GM21447 (cell line): ENCODE data around the gene VEGFC.

Experiments used
- ATAC-seq: cut with Tn5 transposase; IDR thresholded peaks from one replicate; pipeline ENCODE4 v1.9.1; 2021; ENCODE audit not compliant: unreplicated experiment

Gene VEGFC

GRCh38 chr4:176709417-176709816, 83.3 kb downstream of the VEGFC start:
- no peak for ATAC-seq

DNA sequence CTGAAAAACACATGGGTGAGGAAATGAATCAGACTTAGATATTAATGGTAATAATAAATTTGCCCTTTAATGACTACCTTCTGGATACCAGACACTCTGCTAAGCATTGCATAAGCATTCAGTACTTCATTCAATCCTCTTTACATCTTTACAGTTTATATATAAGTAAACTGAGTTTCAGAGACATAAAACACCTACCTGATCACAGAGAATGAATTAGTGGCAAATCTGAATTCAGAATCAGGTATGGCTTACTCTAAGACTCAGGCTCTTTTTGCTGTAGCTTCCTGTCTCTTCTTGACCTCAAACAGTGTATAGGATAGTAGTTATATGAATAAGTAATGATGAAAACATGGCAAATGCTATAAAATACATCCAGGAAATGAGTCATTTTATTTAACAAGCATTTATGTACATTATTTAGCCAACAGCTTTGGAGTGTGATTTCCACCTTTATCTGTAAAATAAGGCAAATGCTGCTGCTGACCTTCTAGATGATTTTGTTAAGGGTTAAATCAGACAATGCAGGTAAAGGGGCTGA, 83.9 kb downstream of the VEGFC start:
- ATAC-seq = no peak

DNA sequence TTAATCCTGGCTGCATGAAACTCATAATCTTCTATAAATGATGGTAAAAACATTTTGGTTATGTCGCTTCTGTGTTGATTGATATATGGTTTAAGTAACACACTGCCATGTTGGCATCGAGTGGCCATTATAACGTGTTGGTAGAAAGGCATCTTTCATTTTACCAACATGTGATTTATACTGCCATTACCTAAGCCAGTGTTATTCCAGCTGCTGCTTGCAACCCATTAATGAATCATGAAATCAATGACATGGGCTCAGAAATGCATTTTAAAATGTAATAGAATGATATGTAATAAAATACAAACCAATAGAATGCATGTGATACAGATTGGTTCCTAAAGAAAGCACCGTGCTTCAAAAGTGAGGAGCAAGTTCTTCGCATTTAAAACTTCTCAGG, 102.0 kb downstream of the VEGFC start:
- no peak for ATAC-seq

- no peak for ATAC-seq
Observed at GRCh38 chr4:176680668-176681180, 112.0 kb downstream of the VEGFC start.

GRCh38 chr4:176676901-176677300, 115.8 kb downstream of the VEGFC start:
- no peak for ATAC-seq

GRCh38 chr4:176675810-176676209, 116.9 kb downstream of the VEGFC start:
- no peak for ATAC-seq

GRCh38 chr4:176671532-176671931, 121.2 kb downstream of the VEGFC start:
- no peak for ATAC-seq

GRCh38 chr4:176668324-176668723, 124.4 kb downstream of the VEGFC start:
- ATAC-seq = no peak

DNA sequence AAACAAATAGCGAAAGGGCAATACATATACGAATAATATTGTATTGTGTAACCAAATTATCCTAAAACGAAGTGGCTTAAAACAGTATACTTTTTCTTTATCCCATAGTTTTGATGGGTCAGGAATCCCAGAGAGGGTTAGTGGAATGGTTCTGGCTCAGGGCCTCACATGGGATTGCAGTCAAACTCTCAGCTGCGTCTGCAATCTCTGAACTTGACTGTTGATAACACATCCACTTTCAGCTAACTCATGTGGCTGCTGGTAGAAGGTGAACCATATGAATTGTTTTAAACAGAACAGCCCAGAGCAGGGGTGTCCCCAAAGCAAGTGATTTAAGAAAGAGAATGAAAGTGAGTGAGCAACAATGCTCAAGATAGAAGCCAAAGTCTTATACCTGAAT, 127.8 kb downstream of the VEGFC start:
- ATAC-seq = no peak

DNA sequence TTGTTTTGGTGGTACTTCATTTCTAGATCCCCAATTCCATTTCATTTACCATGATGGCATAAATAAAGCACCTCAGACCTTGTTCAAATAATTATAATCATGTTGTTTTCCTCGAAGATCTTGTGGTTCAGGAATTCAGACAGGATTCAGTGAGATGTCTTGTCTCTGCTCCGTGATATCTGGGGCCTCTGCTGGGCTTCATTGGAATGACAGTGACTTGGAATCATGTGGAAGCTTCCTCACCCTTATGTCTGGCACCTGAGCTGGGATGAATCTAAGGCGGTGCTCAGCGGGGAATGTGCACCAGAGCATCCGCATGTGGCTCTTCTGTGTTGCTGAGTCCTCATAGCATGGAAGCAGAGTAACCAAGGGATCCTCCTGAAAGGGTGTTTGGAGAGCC, 132.2 kb downstream of the VEGFC start:
- no peak for ATAC-seq

- no peak for ATAC-seq
Observed at GRCh38 chr4:176656108-176656507, 136.6 kb downstream of the VEGFC start.

- no peak for ATAC-seq
Observed at GRCh38 chr4:176654565-176655216, 138.0 kb downstream of the VEGFC start.

- ATAC-seq = no peak
Observed at GRCh38 chr4:176653401-176654220, 139.1 kb downstream of the VEGFC start.

DNA sequence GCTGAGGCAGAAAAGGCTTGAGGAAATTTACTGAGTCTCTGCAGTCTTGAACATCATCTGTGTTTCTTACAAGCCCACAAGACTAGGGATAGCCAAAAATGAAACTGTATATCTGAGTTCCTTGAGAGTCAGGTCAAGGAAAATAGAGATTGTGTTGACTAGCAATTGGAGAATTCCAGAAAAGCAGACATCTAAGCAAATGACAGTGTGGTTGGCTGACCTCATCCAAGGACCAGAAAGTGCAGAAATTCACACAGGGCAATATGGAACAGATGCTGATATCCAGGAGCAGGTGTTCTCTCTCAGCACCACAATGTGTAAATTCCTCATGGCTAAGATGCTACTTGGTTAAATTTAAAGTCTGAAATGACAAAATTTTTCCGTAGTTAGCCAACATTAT, 146.4 kb downstream of the VEGFC start:
- no peak for ATAC-seq

GRCh38 chr4:176645246-176645960, 147.3 kb downstream of the VEGFC start:
- ATAC-seq = no peak

DNA sequence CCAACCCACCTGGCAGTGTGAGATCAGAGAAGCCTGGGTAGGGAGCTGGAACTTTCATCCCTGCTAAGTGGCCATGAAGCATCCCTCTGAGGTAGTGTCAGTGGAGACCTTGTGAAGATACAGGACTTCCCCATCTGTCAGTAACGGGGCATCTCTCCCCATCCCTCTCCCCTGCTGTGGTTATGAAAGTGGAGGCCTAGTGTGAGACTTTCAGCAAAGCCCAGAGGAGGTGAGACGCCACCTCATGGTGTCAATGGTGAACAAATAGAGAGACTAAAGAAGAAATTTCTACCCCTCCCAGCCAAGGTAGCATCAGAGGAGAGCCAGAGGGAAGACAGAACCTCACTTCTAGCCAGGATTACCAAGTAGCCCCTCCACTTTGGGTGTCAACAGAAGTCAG, 150.2 kb downstream of the VEGFC start:
- no peak for ATAC-seq

DNA sequence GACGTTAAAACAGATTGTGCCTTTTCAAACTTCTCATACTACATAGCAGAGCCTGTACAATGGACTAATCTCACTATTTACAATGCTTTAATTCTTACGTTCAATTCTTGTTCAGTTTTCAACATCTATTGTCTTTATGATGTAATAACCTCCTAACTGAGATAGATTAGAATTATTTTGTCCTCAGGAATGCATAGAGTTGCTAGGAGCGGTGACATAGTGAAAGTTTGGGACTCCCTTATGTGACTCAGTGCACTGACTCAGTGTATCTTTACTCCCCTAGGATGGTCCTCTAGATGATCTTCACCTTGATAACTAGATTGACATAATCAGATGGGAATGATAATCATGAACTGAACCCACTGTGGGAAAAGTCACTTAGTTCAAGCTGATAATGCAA, 151.5 kb downstream of the VEGFC start:
- no peak for ATAC-seq

DNA sequence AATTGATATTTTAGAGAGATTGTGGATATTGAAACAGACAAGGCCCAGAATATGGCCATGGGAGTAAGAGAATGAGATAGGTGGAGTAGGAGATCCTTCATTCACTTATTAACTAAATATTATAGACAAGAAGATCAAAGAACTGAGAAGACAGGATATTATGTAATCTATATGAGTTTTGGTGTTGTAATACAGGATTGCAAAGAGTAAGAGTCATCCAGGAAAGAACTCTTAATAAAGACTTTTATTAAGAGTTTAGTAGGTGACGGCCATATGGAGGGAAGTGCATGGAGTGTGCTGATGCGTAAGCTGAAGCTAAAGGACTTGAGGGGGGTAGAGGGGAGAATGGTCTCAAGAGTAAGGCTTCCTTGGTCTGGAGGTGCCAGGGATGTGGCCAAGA, 153.7 kb downstream of the VEGFC start:
- ATAC-seq = no peak

DNA sequence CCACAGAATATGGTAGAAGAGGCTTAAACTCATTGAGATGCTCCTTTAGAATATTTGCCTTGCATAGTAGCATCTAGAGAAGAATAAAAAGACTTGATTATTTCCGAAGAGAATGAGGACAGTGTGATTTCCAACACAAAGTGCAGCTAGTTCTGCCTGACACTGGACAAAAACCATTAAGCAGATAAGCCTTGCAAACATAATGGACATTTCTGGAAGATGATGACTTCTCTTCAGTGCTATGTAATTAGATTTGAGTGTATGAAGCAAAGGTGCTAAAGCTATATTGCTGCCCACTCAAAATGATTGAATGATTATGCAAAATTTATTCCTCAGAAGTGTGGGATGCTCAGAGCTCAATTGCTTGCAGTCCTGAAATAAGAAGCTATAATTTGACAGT, 156.4 kb downstream of the VEGFC start:
- no peak for ATAC-seq

DNA sequence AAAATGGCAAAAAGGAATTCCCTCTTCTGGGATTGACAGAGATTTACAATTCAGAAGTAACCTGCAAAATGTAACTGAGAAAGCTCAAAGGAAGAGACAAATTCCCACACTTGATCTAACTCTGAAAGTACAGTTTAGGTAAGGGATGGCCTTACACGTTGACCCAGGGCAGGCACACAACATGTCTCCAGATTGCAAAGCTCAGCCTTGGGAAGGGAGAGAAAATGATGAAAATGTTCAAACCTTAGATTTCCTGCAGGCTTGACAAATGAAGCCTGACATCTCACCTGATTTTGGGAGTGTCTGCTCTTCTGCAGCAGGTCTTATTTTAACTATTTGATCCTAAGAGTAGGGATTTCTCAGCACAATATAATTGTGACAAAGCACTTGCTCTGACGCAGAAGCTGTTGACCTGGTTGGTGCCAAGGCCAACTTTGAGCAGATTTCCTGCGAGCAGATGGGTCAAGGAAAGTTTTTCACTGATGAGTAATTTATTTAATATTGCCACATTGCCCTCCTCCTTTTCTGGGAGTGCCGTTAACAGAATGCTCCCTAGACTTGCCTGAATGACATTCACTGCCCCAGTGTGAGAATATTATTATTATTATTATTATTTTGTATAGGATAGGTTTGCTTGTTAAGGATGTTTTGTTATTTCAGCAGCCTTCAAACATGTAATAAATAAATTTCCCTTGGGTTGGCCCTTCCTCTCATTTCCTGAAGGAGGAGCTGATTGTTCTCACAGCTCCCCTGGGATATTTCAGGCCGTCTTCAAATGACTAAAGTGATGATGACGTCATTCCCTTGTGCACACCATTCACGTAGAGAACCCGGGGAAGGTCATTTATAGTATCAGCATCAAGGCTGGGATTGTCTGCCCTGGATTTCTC, 157.1 kb downstream of the VEGFC start:
- no peak for ATAC-seq
